ENCODE results near the gene APOA4. TPM values are rescaled to one million over a fixed set of nuclear protein-coding genes. Genes with fewer than 3 reads are reported as not detected.
A peak's percentile ranks its signal among the peaks of the same experiment; 100 is the strongest.

Gene APOA4
- total and polyA plus RNA-seq, 2 of the 13 experiments (the other 11 are each of a cell fraction or from before 2014, with no cell fraction given), result 3.8 to 7.2 TPM

DNA sequence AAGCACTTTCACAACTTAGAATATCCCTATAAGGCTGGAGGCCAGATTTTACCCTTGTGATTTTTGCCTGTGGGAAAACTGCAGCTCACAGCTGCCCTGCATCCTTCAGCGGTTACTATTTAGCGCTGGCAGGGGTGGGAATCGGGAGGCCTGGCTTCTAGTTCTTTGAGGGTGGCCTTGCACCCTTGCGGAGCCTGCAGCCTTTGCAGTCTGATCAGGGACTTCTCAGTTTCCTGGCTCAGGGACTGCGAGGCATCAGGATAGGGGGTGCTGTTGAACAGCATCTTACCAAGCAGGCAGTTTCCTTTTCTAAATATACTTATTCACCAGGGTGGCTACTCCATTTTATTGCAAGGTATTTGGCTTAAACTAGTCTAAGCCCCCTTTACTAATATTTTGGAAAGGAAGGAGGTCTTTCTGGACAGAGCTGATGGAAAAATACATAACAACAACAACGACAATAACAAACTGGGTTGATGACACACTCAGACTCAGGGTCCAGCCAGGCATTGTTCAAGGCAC lies 17.2 kb upstream of the APOA4 start (continued):
- no peak for TF ChIP-seq POLR2G (IDR thresholded peaks at IDR 0.05; ENCODE audit: low read depth, low read length)
- no peak for TF ChIP-seq GABPA (IDR thresholded peaks at IDR 0.05; ENCODE audit: low read depth, low read length)
- TF ChIP-seq GABPA (CRISPR knock-in tag; IDR thresholded peaks at IDR 0.05; ENCODE audit: low read depth), result no peak
- 0 out of 2 replicates have a peak, but pooled peaks have one; percentile 10 for TF ChIP-seq TBX2 (CRISPR knock-in tag; IDR thresholded peaks at IDR 0.05; ENCODE audit: borderline replicate concordance)
- TF ChIP-seq STAG1 (CRISPR knock-in tag; IDR thresholded peaks at IDR 0.05), result peak; percentile 61
- no peak for TF ChIP-seq CHD2 (IDR thresholded peaks at IDR 0.05; ENCODE audit: low read depth, low read length)
- TF ChIP-seq, protein P1, sequence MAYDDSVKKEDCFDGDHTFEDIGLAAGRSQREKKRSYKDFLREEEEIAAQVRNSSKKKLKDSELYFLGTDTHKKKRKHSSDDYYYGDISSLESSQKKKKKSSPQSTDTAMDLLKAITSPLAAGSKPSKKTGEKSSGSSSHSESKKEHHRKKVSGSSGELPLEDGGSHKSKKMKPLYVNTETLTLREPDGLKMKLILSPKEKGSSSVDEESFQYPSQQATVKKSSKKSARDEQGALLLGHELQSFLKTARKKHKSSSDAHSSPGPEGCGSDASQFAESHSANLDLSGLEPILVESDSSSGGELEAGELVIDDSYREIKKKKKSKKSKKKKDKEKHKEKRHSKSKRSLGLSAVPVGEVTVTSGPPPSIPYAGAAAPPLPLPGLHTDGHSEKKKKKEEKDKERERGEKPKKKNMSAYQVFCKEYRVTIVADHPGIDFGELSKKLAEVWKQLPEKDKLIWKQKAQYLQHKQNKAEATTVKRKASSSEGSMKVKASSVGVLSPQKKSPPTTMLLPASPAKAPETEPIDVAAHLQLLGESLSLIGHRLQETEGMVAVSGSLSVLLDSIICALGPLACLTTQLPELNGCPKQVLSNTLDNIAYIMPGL (CRISPR knock-in tag; IDR thresholded peaks at IDR 0.05; ENCODE audit: borderline replicate concordance in 1 of 2, low read depth in 1 of 2), result peak in 1 of 2 experiments; percentile 43; a peak in 1 of 4 replicates
- peak; percentile 8; the same call in 1 of the 2 replicates for TF ChIP-seq KDM2A (CRISPR knock-in tag; IDR thresholded peaks at IDR 0.05; ENCODE audit: borderline replicate concordance, low read depth)
- TF ChIP-seq, protein P2, sequence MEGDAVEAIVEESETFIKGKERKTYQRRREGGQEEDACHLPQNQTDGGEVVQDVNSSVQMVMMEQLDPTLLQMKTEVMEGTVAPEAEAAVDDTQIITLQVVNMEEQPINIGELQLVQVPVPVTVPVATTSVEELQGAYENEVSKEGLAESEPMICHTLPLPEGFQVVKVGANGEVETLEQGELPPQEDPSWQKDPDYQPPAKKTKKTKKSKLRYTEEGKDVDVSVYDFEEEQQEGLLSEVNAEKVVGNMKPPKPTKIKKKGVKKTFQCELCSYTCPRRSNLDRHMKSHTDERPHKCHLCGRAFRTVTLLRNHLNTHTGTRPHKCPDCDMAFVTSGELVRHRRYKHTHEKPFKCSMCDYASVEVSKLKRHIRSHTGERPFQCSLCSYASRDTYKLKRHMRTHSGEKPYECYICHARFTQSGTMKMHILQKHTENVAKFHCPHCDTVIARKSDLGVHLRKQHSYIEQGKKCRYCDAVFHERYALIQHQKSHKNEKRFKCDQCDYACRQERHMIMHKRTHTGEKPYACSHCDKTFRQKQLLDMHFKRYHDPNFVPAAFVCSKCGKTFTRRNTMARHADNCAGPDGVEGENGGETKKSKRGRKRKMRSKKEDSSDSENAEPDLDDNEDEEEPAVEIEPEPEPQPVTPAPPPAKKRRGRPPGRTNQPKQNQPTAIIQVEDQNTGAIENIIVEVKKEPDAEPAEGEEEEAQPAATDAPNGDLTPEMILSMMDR (CRISPR knock-in tag; IDR thresholded peaks at IDR 0.05), result peak; percentile 56
- peak; percentile 12 for TF ChIP-seq HOXA5 (CRISPR knock-in tag; IDR thresholded peaks at IDR 0.05)
- TF ChIP-seq, protein P3, sequence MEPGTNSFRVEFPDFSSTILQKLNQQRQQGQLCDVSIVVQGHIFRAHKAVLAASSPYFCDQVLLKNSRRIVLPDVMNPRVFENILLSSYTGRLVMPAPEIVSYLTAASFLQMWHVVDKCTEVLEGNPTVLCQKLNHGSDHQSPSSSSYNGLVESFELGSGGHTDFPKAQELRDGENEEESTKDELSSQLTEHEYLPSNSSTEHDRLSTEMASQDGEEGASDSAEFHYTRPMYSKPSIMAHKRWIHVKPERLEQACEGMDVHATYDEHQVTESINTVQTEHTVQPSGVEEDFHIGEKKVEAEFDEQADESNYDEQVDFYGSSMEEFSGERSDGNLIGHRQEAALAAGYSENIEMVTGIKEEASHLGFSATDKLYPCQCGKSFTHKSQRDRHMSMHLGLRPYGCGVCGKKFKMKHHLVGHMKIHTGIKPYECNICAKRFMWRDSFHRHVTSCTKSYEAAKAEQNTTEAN (CRISPR knock-in tag; conservative IDR thresholded peaks at IDR 0.05), result 0 out of 2 replicates have a peak, but pooled peaks have one; percentile 3
- 0 out of 2 replicates have a peak, but pooled peaks have one; percentile 22 for TF ChIP-seq RCOR2 (CRISPR knock-in tag; IDR thresholded peaks at IDR 0.05)
- 0 out of 2 replicates have a peak, but pooled peaks have one; percentile 23 for TF ChIP-seq NR2C2 (CRISPR knock-in tag; IDR thresholded peaks at IDR 0.05; ENCODE audit: borderline replicate concordance)
- TF ChIP-seq ZNF224 (CRISPR knock-in tag; IDR thresholded peaks at IDR 0.05), result no peak

Measured in HepG2 (cell line).